ENCODE measurements around the gene POLR2J.
"Not testable (repeated sequence)": the region's sequence is repeated elsewhere in the genome, so short reads cannot be mapped to it uniquely, and the experiment has no call there.

Gene POLR2J

DNA sequence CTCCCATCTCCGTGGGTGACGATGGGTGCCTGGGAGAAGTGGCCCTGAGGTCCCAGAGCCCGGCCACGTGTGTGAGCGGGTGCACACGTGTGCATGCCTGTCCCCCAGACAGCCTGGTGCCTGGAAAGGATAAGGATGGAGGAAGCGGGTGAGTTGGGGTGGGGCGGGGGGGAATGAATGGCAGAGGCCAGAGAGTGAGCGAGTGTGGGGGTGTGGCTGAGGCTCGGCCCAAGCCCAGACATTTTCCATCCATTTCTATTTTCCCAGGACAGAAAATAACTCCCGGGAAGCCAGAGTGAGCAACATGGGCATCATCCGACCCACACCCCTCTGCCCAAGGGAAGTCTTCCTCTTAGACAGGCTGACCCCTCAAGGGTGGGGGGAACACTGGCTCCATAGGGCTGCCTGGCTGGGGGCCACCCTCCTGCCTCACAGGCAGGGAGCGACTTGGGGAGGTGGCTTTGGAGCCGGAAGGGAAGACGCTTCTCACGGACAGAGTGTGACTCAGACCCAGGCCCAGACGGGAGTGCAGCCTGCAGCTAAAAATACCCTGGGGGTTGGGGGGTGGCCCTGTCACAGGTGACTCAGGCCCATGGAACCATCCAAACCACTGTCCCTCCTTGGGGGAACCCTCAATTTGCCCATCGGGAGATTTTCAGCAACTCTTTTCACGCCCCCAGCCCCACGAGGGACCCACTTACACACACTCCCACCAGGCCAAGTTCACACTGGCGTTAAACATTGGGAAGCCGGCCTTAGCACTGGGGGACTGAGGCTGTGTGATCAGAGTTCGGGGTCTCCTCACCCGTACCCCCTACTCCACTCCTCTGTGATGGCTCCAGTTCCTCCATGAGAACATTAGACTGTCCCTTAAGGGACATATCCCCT, 26.8 kb upstream of the POLR2J start:
- H3K27ac Mint-ChIP-seq, H3K4me1 Mint-ChIP-seq, H3K36me3 Mint-ChIP-seq, H3K27me3 Mint-ChIP-seq, H3K9me3 Mint-ChIP-seq, H3K4me3 Mint-ChIP-seq: not testable (repeated sequence)

GRCh38 chr7:102503141-102503540, 24.4 kb upstream of the POLR2J start:
- H3K27me3 Mint-ChIP-seq, H3K27ac Mint-ChIP-seq, H3K4me3 Mint-ChIP-seq, H3K4me1 Mint-ChIP-seq, H3K9me3 Mint-ChIP-seq, H3K36me3 Mint-ChIP-seq: not testable (repeated sequence)

DNA sequence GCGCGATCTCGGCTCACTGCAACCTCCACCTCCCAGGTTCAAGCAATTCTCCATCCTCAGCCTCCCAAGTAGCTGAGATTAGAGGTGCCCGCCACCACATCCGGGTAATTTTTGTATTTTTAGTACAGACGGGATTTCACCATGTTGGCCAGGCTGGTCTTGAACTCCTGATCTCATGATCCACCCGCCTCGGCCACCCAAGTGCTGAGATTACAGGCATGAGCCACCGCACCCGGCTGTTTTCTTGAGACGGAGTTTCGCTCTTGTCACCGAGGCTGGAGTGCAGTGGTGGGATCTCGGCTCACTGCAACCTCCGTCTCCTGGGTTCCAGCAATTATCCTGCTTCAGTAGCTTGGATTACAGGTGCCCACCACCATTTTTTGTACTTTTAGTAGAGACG, 19.6 kb upstream of the POLR2J start:
- not testable (repeated sequence) for H3K36me3 Mint-ChIP-seq, H3K4me1 Mint-ChIP-seq, H3K4me3 Mint-ChIP-seq, H3K27ac Mint-ChIP-seq, H3K9me3 Mint-ChIP-seq, H3K27me3 Mint-ChIP-seq

GRCh38 chr7:102497308-102497707, 18.6 kb upstream of the POLR2J start:
- not testable (repeated sequence) for H3K36me3 Mint-ChIP-seq, H3K27me3 Mint-ChIP-seq, H3K27ac Mint-ChIP-seq, H3K9me3 Mint-ChIP-seq, H3K4me3 Mint-ChIP-seq, H3K4me1 Mint-ChIP-seq

DNA sequence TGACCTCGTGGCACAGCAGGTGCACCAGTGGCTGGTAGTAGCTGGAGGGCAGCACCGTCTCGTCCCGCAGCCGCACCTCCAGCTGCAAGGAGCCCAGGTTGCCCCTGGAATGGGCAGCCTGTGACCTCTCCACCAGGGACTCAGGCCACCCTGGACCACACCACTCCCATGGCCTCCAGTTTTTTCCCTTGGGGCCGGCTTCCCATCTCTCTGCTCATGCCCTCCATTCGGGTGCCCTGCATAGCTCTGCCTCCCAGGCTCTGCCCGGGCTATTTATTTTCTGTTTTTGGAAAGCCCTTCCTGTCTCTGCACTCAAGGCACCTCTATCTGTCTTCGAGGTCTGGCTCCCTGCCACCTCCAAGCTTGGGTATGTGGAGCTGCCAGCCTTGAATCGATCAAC, 18.1 kb upstream of the POLR2J start:
- not testable (repeated sequence) for H3K9me3 Mint-ChIP-seq, H3K27ac Mint-ChIP-seq, H3K27me3 Mint-ChIP-seq

GRCh38 chr7:102494473-102495149, 15.9 kb upstream of the POLR2J start:
- not testable (repeated sequence) for H3K4me3 Mint-ChIP-seq, H3K36me3 Mint-ChIP-seq

More for the DNA sequence above, 18.1 kb upstream of the POLR2J start:
- H3K4me3 Mint-ChIP-seq, H3K4me1 Mint-ChIP-seq, H3K36me3 Mint-ChIP-seq: not testable (repeated sequence)

GRCh38 chr7:102494026-102494425, 15.3 kb upstream of the POLR2J start:
- H3K4me3 Mint-ChIP-seq, H3K9me3 Mint-ChIP-seq, H3K36me3 Mint-ChIP-seq, H3K27me3 Mint-ChIP-seq, H3K27ac Mint-ChIP-seq, H3K4me1 Mint-ChIP-seq: not testable (repeated sequence)

More at GRCh38 chr7:102494473-102495149, 15.9 kb upstream of the POLR2J start:
- H3K4me1 Mint-ChIP-seq, H3K27ac Mint-ChIP-seq, H3K9me3 Mint-ChIP-seq, H3K27me3 Mint-ChIP-seq: not testable (repeated sequence)

- not testable (repeated sequence) for H3K27me3 Mint-ChIP-seq, H3K9me3 Mint-ChIP-seq, H3K27ac Mint-ChIP-seq, H3K4me1 Mint-ChIP-seq, H3K36me3 Mint-ChIP-seq, H3K4me3 Mint-ChIP-seq
Measured at GRCh38 chr7:102493220-102493935, 14.7 kb upstream of the POLR2J start.

- not testable (repeated sequence) for H3K4me3 Mint-ChIP-seq, H3K36me3 Mint-ChIP-seq, H3K27ac Mint-ChIP-seq, H3K9me3 Mint-ChIP-seq, H3K27me3 Mint-ChIP-seq, H3K4me1 Mint-ChIP-seq
Measured at GRCh38 chr7:102490529-102491075, 11.9 kb upstream of the POLR2J start.

DNA sequence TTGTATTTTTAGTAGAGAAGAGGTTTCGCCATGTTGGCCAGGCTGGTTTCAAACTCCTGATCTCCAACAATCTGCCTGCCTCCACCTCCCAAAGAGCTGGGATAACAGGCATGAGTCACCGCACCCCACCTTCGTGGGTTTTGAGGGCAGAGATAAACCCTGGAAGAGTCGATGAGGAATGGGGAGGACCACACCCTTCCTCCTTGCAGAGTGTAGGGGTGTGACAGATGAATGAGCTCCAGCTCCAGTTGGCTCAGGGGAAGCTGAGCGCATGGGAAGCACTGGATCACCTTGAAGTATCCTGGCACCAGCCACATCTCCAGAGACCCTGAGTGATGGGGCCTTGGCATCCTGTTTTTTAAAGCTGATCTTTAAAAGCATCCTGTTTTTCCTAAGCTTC, 5.6 kb upstream of the POLR2J start:
- H3K9me3 Mint-ChIP-seq, H3K27me3 Mint-ChIP-seq, H3K4me3 Mint-ChIP-seq, H3K4me1 Mint-ChIP-seq, H3K27ac Mint-ChIP-seq, H3K36me3 Mint-ChIP-seq: not testable (repeated sequence)

- H3K27ac Mint-ChIP-seq, H3K9me3 Mint-ChIP-seq, H3K36me3 Mint-ChIP-seq, H3K4me3 Mint-ChIP-seq, H3K4me1 Mint-ChIP-seq, H3K27me3 Mint-ChIP-seq: not testable (repeated sequence)
Measured at GRCh38 chr7:102481962-102482361, 3.2 kb upstream of the POLR2J start.

DNA sequence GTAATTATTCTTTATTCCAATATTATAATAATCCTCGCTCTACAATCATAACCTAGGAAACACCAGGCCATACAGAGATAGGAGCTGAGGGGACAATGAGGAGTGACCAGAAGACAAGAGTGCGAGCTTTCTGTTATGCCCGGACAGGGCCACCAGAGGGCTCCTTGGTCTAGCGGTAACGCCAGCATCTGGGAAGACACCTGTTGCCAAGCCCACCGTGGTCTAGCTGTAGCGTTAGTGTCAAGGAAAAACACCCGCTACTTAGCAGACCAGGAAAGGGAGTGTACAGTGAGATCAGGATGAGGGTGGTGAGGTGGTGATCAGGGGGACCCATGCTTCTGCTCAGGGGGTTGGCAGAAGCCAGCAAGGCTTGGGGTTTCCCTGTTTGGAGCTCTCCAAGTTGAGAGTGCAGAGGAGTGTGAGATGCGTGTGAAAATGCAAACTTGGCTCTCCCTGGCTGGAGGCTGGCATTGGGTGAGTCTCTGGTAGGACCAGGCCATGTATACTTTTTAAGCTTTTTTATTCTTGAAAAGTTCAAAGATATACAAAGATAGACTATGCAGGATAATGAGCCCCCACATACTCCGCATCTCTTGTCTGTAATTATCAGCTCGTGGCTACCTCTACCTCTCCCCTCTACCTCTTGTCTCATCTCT, 1.4 kb upstream of the POLR2J start:
- not testable (repeated sequence) for H3K4me1 Mint-ChIP-seq, H3K27ac Mint-ChIP-seq, H3K9me3 Mint-ChIP-seq, H3K36me3 Mint-ChIP-seq, H3K27me3 Mint-ChIP-seq, H3K4me3 Mint-ChIP-seq

GRCh38 chr7:102479209-102479584, 475 bp upstream of the POLR2J start:
- not testable (repeated sequence) for H3K4me3 Mint-ChIP-seq, H3K36me3 Mint-ChIP-seq, H3K4me1 Mint-ChIP-seq, H3K27ac Mint-ChIP-seq, H3K9me3 Mint-ChIP-seq, H3K27me3 Mint-ChIP-seq

DNA sequence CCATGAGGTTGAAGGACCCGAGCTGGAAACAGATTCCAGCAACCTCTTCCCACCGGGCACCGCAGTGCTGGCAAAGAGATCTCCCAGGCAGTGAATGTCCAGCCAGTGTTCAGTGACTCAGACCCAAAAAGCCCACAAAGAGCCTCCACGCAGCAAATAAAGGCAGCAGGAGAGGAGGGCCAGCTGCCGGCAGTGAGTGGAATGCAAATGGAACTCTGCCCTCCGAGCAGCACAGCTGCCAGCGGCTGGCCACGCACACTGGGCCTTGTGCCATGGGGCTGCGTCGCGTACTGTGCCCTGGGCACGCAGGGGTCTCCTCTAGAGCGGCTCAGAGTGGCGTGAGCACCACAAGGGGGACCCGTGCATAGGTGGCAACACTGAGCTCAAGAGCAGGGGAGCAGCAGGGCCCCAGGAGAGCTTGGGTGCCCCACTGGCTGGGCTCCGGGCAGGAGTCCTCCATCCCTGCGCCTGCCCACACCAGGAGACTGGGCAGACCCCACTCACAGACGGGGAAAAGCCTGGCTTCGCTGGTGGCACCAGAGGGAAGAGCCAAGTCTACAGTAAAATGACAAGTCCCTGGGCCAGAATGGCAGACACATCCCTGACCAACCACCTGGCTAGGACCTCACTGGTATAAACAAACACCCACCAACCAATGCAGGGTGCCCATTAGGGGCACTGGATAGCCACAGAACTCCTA, 3.8 kb downstream of the POLR2J start:
- not testable (repeated sequence) for H3K4me3 Mint-ChIP-seq, H3K4me1 Mint-ChIP-seq, H3K9me3 Mint-ChIP-seq, H3K27me3 Mint-ChIP-seq, H3K36me3 Mint-ChIP-seq, H3K27ac Mint-ChIP-seq

DNA sequence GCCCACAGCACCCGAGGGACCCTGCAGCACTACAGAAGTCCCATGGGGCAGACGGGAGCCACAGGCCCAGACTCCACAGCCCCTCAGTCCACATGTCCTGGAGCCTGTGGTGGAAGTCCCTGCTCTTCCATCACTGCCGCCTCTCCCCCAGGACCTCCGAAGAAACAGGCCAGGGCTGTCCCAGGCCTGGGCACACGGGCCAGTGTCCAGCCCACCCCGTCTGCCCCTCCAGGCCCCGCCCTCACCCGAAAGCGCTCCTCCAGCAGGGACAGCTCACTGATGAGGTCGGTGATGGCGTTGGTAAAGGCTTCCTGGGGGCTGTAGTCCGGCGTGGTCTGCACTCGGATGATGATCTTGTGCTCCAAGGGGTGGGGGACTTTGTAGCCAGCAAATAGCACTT, 4.6 kb downstream of the POLR2J start:
- H3K36me3 Mint-ChIP-seq, H3K9me3 Mint-ChIP-seq, H3K4me1 Mint-ChIP-seq, H3K27ac Mint-ChIP-seq, H3K27me3 Mint-ChIP-seq, H3K4me3 Mint-ChIP-seq: not testable (repeated sequence)
